NCI-H524 treated with DMSO at 0.1 percent for 48 hours (cell line): ENCODE measurements around the gene ANAPC15.

Source experiments
- DNase-seq: peaks from one replicate; lab custom pipeline; 2025; lab: John Stamatoyannopoulos, UW

ANAPC15 gene

GRCh38 chr11:72084965-72085364 lies 27.5 kb downstream of the ANAPC15 start:
- DNase-seq = no peak

DNA sequence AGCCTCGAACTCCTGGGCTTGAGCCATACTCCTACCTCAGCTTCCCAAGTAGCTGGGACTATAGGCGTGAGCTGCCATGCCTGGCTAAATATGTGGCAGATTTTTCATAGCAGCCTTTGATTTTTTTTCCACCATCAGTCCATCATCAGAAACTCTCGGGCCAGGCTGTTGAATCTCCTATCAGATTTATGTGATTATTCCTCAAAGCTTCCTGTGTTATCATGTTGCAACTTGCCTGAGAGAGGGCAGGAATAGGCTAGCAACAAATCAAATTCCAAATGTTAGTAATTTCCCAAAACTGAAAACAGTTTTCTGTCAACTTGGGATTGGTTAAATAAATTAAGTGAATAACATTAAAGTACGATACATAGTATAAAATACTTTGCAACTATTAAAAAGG lies 28.4 kb downstream of the ANAPC15 start:
- DNase-seq = no peak

GRCh38 chr11:72083414-72083813 lies 29.1 kb downstream of the ANAPC15 start:
- no peak for DNase-seq

DNA sequence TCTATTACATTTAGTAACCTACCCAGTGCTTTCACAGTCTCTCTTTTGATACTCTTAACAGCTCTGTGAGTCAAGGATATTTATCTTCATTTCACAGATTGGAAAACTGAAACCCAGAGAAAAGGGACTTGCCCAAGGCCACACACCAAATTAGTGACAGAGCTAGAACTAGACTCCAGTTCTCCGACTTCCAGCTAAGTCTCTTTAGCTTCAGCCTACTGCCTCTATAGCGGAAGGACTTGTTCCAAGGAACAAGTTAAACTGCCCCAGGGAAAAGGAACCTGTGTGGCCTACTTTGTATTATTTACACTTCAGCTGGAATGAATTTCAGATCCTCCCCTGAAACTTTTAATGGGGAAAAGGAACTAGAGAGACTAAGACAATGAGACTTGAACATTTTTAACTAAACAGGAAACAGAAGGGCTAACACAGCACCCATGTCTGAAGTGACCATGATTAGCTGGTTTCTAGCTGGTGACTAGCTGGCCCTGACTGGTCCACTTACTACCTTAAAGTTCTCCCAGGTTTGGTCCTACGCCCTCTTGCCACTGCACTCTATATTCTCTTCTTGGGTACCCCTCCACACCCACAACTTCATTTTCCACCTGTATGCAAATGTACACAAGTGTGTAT lies 30.6 kb downstream of the ANAPC15 start:
- DNase-seq = no peak

DNA sequence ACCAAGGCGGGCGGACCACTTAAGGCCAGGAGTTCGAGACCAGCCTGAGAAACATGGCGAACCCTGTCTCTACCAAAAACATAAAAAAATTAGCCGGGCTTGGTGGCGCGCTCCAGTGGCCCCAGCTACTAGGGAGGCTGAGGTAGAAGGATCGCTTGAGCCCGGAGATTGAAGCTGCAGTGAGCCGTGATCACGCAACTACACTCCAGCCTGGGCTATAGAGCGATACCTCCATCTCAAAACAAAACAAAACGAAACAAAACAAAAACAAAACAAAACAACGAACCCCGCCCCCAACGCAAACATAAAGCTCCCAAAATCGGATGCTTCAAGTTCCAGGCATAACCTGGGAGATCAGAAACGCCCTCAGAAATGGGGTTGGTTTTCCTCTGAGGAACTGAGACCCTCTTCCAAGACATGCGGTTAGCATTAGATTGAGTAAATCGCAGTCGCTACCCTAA lies 31.3 kb downstream of the ANAPC15 start:
- DNase-seq = no peak

DNA sequence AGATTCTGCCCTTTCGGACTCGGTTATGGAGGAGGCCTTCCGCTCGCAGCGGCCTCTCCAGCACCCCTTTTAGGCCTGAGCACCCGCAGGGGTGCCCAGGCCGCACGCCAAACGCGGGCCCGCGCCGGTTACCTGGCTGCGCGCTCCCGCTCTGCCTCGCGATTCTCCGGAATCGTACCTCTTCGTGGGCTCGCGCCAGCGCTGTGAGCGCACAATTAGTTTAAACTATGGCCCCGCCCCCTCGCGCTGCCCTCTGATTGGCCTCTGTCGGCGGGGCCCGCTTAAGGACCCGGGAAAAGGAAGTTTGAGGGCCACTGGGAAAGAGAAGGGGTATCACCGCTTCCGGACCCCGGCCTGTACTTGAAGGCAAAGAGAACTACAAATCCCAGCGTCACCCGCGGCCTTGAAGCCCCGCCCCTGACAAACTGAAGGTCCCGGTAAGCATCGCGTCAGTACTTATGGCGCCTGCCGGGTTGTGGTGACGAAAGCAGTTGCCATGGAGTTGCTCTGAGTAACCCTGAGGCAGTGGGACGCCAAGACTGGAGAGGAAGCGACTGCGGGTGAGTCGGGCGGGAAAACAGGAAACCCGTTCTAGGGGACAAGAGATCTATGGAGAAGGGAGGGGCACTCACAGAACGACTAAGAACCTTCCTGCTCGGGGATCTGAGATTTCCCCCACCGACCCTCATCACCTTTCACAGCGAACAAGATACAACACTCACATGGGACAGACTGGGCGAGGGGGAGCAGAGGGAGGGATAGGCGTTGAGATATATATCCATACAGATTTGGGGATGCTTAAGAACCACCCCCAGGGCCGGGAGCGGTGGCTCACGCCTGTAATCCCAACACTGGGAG lies 31.9 kb downstream of the ANAPC15 start, which contains the start of the genes LRRC51 and NUMA1:
LRRC51 (plus strand) TSS at position 525 of the 858 bp plus-strand sequence. CDS start 8,234 bp downstream, outside the sequence.
NUMA1 (minus strand) TSS at position 217 of the 858 bp plus-strand sequence. CDS start 44,599 bp downstream, outside the sequence.
- peak; percentile 99 for DNase-seq

- DNase-seq = no peak
These were observed 32.6 kb downstream of the ANAPC15 start for GRCh38 chr11:72079819-72080325.

DNA sequence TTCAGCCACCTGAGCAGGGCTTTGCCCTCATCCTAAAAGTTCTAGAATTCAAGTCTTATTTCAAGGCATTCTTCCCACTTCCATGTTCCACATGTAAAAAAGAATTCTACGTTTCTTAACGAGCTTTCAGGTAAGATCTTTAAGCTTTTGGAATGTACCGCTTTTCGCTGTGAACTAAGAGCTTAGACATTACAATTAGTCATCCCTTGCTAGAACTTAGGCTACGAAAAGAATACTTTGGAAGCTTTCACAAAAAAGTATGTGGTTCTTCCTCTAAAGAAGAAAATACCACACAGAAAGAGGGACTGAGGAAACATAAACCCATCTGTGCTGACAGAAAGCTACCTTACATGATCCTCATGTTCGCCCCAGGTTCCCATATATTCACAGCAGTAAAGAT lies 34.0 kb downstream of the ANAPC15 start:
- DNase-seq = no peak

DNA sequence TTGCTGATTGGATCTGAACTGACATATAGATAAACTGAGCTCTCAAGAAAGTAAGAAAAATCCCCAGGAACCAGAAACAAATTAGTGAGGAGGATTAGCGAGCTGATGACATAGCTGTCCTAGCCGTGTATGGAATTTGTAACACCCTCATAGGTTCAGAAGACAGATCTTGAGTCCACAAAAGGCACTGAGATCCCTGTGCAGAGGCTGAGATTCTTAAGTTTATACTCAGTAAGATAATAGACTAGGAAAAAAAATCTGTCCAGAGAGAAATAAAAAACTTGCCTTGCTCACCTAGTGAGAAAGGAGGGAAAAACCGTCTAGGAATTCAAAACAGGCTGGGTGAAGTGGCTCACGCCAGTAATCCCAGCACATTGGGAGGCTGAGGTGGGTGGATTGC lies 36.7 kb downstream of the ANAPC15 start:
- DNase-seq = no peak

DNA sequence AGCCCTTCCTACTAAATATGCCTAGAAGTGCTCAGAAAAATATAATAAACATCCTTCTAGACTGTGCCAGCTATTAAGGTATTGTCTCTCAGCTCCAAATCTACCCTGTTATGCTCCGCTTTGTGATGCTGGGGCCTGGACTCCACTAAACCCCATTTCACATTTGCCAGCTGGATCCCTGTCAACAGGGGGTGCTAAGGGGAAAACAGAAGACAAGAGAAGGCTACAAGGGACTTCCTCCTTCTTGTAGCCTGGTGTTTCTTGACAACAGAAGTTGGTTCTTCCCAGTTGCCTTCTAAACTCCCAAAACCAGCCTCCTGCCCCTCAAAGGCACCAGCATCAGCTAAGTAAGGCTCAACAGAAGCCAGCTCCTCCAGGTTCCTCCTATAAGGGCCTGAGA lies 37.4 kb downstream of the ANAPC15 start:
- no peak for DNase-seq

- no peak for DNase-seq
These were observed 40.1 kb downstream of the ANAPC15 start for GRCh38 chr11:72072348-72072747.

- DNase-seq = no peak
These were observed 42.0 kb downstream of the ANAPC15 start for GRCh38 chr11:72070491-72070890.

DNA sequence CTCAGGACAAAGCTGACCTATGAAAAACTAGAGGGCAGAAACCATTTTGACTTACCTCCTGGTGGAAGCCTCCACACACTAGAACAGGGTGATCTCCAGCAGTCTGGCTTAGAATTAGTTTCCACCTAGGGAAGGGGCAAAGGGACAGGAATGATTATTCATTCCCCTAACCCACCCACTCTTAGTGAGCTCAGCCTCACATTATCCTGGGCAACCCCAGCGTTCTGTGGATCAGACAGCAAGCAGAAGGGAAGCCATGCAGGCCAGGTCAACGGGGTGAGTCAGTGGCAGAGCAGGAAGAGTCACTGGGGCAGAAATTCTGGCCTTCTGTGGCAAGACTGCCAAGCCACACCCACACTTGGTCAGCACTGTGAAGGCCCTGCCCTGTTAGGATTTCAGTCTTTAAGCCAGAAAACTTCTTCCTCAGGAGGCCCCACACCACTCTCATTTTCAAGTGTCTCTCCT lies 42.7 kb downstream of the ANAPC15 start:
- DNase-seq = no peak

DNA sequence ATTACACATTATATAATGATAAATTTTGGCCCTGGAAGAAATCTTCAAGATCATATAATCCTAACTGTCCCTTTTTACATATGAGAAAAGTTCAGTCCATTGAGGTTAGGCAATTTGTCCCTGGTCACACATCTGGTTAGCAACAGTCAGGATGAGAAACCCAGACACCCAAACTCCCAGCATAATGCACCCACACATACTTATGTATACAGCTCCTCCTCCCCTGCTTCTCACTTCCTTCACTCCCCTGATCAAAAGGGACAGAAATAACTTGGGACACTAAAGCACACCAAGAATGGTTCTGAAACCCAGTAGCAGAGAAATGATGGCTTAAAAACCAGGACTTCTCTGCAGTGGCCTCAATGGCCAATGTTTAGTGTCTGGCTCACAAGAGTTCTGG lies 43.3 kb downstream of the ANAPC15 start:
- DNase-seq = no peak

GRCh38 chr11:72067676-72068075 lies 44.8 kb downstream of the ANAPC15 start:
- DNase-seq = no peak

- DNase-seq = no peak
These were observed 45.2 kb downstream of the ANAPC15 start for GRCh38 chr11:72067266-72067665.

DNA sequence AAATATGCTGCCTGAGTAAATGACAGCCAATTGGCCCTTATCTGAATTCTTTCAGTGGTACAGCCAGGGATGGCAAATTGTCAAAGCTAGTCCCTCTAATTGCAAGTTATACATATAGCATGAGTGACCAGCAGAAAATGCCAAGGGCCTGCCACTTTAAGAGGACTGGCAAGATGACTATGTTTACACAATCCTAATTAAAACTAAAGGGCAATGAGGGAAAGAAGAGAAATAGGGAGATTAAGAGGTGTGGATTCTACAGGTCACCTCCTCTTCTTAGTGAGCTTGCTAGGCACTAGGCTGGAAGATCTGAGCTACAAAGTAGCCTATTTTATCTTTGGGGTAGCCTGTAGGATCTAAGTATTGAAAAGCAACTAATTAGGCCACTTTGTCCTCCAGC lies 45.6 kb downstream of the ANAPC15 start:
- no peak for DNase-seq

DNA sequence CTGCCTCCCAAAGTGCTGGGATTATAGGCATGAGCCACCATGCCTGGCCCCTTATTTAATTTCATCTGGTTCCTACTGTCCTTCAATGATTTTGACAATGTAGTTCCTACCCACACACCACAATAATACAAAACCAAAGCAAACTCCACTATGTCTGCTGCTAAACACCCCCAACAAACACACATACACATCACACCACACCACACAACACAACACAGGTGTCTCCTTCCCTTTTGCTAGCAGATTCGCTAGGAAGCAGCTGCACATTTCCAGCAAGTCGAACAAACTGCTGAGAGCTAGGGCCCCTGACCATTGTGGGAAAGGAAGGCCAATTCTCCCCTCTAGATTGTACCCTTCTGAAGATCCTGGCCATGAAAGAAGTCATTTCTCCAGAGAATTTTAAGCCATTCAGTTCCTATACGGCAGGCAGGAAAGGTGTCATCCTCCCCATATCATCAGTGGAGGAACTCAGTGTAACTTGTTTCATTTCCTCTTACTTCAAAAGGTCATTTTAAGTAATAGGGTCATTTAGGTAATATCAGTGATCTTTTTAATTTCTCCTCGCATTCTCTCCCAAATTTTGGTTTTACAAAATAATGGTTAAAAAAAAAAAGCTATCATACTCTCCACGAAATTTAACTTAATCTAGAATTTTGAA lies 50.6 kb downstream of the ANAPC15 start:
- no peak for DNase-seq
